Bronchial epithelial cell (primary cell): Measurements from ENCODE around the gene WDR70. TPM values are rescaled to one million over a fixed set of nuclear protein-coding genes. Genes with fewer than 3 reads are reported as not detected.

Experiments used
- DNase-seq: peaks from one replicate; pipeline ENCODE4 v3.0.0-alpha.2; 2010; ENCODE audit warnings: low read depth
- FAIRE-seq: peaks from 2 replicates; lab custom pipeline; 2011; peaks lifted over from hg19 to GRCh38; lab: Jason Lieb, UNC
- H3K27me3 ChIP-seq: 2 replicates; pipeline ENCODE4 v1.5.1; 2011; ENCODE audit warnings: low read length; ENCODE audit not compliant: control insufficient read depth, insufficient read depth
- H3K36me3 ChIP-seq: 2 replicates; pipeline ENCODE4 v1.5.1; 2011; ENCODE audit warnings: low read length; ENCODE audit not compliant: control insufficient read depth, insufficient read depth
- H3K4me3 ChIP-seq: 2 replicates; pipeline ENCODE4 v1.5.1; 2011; ENCODE audit warnings: mild to moderate bottlenecking, low read depth, low read length, control low read depth
- total RNA-seq: library from RNA; depleted of rRNA; stranded (reverse); fragments of >200 nt; gene quantifications from 2 replicates; pipeline ENCODE4 v1.2.1, GENCODE V29; 2014
- TF ChIP-seq, protein P1 (sequence below): IDR thresholded peaks from 2 replicates; pipeline ENCODE4 v1.5.1; 2011; ENCODE audit warnings: mild to moderate bottlenecking, moderate library complexity, low read length, control low read depth, inconsistent platforms; ENCODE audit not compliant: insufficient read depth, severe bottlenecking

Gene WDR70
- total RNA-seq, 1 donor from 2014 or later: 17.9 TPM

DNA sequence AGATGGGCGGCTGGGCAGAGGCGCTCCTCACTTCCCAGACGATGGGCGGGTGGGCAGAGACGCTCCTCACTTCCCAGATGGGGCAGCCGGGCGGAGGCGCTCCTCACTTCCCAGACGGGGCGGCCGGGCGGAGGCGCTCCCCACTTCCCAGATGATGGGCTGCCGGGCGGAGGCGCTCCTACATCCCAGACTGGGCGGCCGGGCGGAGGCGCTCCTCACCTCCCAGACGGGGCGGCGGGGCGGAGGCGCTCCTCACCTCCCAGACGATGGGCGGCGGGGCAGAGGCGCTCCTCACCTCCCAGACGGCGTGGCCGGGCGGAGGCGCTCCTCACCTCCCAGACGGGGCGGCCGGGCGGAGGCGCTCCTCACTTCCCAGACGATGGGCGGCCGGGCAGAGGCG is 140.2 kb downstream of the WDR70 start:
- TF ChIP-seq, protein P1, sequence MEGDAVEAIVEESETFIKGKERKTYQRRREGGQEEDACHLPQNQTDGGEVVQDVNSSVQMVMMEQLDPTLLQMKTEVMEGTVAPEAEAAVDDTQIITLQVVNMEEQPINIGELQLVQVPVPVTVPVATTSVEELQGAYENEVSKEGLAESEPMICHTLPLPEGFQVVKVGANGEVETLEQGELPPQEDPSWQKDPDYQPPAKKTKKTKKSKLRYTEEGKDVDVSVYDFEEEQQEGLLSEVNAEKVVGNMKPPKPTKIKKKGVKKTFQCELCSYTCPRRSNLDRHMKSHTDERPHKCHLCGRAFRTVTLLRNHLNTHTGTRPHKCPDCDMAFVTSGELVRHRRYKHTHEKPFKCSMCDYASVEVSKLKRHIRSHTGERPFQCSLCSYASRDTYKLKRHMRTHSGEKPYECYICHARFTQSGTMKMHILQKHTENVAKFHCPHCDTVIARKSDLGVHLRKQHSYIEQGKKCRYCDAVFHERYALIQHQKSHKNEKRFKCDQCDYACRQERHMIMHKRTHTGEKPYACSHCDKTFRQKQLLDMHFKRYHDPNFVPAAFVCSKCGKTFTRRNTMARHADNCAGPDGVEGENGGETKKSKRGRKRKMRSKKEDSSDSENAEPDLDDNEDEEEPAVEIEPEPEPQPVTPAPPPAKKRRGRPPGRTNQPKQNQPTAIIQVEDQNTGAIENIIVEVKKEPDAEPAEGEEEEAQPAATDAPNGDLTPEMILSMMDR: no peak

DNA sequence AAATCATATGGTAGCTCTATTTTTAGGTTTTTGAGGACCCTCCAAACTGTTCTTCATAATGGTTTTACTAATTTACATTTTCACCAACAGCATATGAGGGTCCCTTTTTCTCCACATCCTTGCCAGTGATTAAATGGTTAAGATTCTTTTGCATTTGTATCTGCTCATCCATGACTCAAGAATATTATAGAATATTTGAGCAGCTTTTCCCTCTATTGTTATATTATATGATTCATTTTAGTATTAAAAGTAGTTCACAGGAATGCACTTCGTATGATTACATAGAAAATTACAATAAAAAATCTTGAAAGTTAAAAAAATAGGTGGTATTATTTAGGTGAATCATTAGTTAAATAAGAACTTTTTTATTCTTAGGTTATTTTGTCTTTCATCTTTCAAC is 140.7 kb downstream of the WDR70 start:
- TF ChIP-seq, protein P1: no peak
- DNase-seq: no peak
- Histone ChIP-seq H3K27me3 (no peaks in the 10 kb centered on the region), H3K36me3 (no peaks in the 10 kb centered on the region), H3K4me3 (no peak overlapping the region)
- no peak for FAIRE-seq

More for the DNA sequence above, 140.2 kb downstream of the WDR70 start:
- no peak for FAIRE-seq
- H3K36me3 ChIP-seq: no peaks in the 10 kb centered on the region
- no peak for DNase-seq
- H3K27me3 ChIP-seq: no peaks in the 10 kb centered on the region
- H3K4me3 ChIP-seq: no peak overlapping the region

DNA sequence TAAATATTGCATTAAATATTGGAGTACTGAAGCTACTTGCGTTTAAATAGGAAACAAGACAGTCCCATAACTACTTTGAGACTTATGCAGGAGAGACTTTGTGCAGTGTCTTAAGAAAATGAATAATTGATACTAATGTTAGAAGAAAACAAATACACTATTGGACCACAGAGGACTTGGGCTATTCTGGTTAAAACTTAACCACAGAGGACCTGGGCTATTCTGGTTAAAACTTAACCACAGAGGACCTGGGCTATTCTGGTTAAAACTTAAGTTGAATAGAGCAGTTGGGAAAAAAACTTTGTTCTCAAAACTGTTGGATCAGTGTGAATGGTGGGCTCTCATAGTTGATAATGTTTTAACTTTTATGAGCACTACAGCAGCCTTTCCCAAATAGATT is 141.7 kb downstream of the WDR70 start:
- DNase-seq: no peak
- Histone ChIP-seq H3K36me3 (no peaks in the 10 kb centered on the region), H3K4me3 (no peak overlapping the region), H3K27me3 (no peaks in the 10 kb centered on the region)
- TF ChIP-seq, protein P1: no peak
- FAIRE-seq: no peak

DNA sequence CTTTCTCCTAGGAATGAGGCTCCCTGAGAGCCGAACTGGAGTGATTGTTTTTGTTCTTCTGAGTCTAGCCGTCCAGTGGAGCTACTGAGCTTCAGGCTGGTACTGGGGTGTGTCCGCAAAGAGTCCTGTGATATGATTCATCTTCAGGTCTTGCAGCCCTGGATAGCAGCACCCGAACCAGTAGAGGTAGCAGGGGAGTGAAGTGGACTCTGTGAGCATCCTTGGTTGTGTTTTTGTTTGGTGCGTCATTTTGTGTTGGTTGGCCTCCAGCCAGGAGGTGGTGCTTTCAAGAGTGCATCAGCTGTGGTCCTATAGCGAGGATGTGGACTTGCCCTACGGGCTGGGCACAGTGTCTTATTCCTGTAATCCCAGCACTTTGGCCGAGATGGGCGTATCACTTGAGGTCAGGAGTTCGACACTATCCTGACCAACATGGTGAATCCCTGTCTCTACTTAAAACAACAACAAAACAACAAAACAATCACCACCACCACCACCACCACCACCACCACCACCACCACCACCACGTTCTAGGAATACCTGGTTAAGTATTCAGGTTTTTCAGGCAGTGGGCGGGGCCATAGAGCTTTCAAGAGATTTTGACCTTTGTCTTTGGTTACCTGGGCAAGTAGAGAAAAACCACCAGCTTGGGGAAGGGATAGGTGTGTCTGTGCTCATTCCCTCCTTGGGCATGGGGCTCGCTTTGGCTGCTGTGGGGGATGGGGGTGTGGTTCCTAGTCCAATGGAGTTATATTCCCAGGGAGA is 154.0 kb downstream of the WDR70 start:
- FAIRE-seq (no peak), DNase-seq (peak; percentile 7)
- TF ChIP-seq, protein P1: no peak
- no peak overlapping the region for H3K4me3 ChIP-seq
- H3K36me3 ChIP-seq: no peaks in the 10 kb centered on the region
- no peaks in the 10 kb centered on the region for H3K27me3 ChIP-seq

DNA sequence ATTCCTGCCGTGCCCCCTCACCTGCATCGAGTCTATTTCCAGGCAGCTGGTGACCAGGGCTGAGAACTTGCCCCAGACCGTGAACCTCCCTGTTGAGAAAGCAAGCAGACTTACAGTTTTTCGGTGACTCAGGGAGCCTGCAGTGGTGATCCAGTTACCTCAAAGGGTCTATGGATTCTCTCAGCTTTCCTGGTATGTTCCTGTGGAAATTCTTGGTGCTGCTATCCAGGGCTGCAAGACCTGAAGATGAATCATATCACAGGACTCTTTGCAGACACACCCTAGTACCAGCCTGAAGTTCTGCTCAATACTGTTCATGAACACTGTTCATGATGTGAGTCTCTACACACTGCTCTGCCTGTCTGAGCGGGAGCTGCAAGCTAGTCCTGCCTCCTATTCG is 154.7 kb downstream of the WDR70 start:
- FAIRE-seq (no peak), DNase-seq (peak; percentile 88)
- Histone ChIP-seq H3K36me3 (no peaks in the 10 kb centered on the region), H3K4me3 (no peak overlapping the region), H3K27me3 (no peaks in the 10 kb centered on the region)
- TF ChIP-seq, protein P1: no peak
